IMR-90 (cell line): Measurements from ENCODE around the gene JAKMIP2. TPM values are rescaled to one million over a fixed set of nuclear protein-coding genes. Genes with fewer than 3 reads are reported as not detected.

ENCODE experiments used
- ATAC-seq: fragments of 200-7000 bp; cut with Tn5 transposase; 2 replicates; pipeline ENCODE4 v1.9.1; 2020; ENCODE audit warnings: low read depth, mild to moderate bottlenecking, moderate library complexity
- BruUV-seq: library from RNA; stranded (reverse); fragments of 400-500 nt; replicated peaks from 2 replicates; lab custom pipeline; 2021; lab: Mats Ljungman, UMichigan
- CTCF ChIA-PET: fragments of 300-600 bp; formaldehyde crosslinking; extraction: SDS; loops from one replicate; lab custom pipeline; 2021; ENCODE audit warnings: antibody characterized with exemption; lab: Yijun Ruan, JAX
- POLR2A ChIA-PET: fragments of 300-600 bp; sonication (Branson Sonifier 250); formaldehyde crosslinking; loops from one replicate; lab custom pipeline; 2022; ENCODE audit warnings: antibody characterized with exemption; ENCODE audit not compliant: unreplicated experiment; lab: Charles Lee
- DNase-seq: peaks from one replicate; pipeline ENCODE4 v3.0.0; 2013
- H2AFZ ChIP-seq: replicated peaks from 2 replicates; pipeline ENCODE3; 2013; ENCODE audit warnings: low read length, mild to moderate bottlenecking; ENCODE audit not compliant: poor library complexity
- H2AK5ac ChIP-seq: 2 replicates; pipeline ENCODE4 v1.6.1; 2013; ENCODE audit warnings: low read depth, low read length, inconsistent platforms
- H2AK9ac ChIP-seq: replicated peaks from 2 replicates; pipeline ENCODE3; 2013; ENCODE audit warnings: mild to moderate bottlenecking, low read depth, low read length, moderate library complexity; ENCODE audit not compliant: poor library complexity
- H2BK120ac ChIP-seq: 2 replicates; pipeline ENCODE4 v1.6.1; 2013; ENCODE audit warnings: low read depth, low read length, inconsistent platforms
- H2BK15ac ChIP-seq: 3 replicates; pipeline ENCODE4 v1.6.1; 2013; ENCODE audit warnings: low read depth, low read length, inconsistent platforms
- H2BK20ac ChIP-seq: 2 replicates; pipeline ENCODE4 v1.6.1; 2013; ENCODE audit warnings: low read depth, mild to moderate bottlenecking, inconsistent platforms, low read length, moderate library complexity
- H2BK5ac ChIP-seq: 2 replicates; pipeline ENCODE4 v1.6.1; 2013; ENCODE audit warnings: mild to moderate bottlenecking, low read depth, low read length, inconsistent platforms; ENCODE audit not compliant: poor library complexity, severe bottlenecking
- H3K14ac ChIP-seq: replicated peaks from 2 replicates; pipeline ENCODE4 v1.6.1; 2013; ENCODE audit warnings: low read depth, low read length, inconsistent platforms
- H3K18ac ChIP-seq: 2 replicates; pipeline ENCODE4 v1.6.1; 2013; ENCODE audit warnings: low read depth, low read length, control low read depth
- H3K23ac ChIP-seq: 2 replicates; pipeline ENCODE4 v1.6.1; 2013; ENCODE audit warnings: low read depth, low read length, inconsistent platforms
- H3K27ac ChIP-seq: 2 replicates; pipeline ENCODE4 v1.5.1; 2013; ENCODE audit warnings: mild to moderate bottlenecking, control low read depth, low read length; ENCODE audit not compliant: insufficient read depth
- H3K27me3 ChIP-seq: 2 replicates; pipeline ENCODE4 v1.6.1; 2013; ENCODE audit warnings: low read length; ENCODE audit not compliant: control insufficient read depth, insufficient read depth
- H3K36me3 ChIP-seq: 2 replicates; pipeline ENCODE4 v1.6.1; 2013; ENCODE audit warnings: low read length, mixed read lengths; ENCODE audit not compliant: control insufficient read depth, insufficient read depth
- H3K4ac ChIP-seq: 2 replicates; pipeline ENCODE4 v1.6.1; 2013; ENCODE audit warnings: low read depth, low read length, inconsistent platforms
- H3K4me1 ChIP-seq: 2 replicates; pipeline ENCODE4 v1.6.1; 2013; ENCODE audit warnings: low read length, mixed read lengths; ENCODE audit not compliant: control insufficient read depth, insufficient read depth
- H3K4me2 ChIP-seq: 2 replicates; pipeline ENCODE4 v1.6.1; 2013; ENCODE audit warnings: low read depth, mild to moderate bottlenecking, control low read depth, low read length, moderate library complexity
- H3K4me3 ChIP-seq: 2 replicates; pipeline ENCODE4 v1.5.1; 2013; ENCODE audit warnings: low read depth, mild to moderate bottlenecking, control low read depth, low read length, moderate library complexity; ENCODE audit not compliant: insufficient read depth
- H3K56ac ChIP-seq: 2 replicates; pipeline ENCODE4 v1.6.1; 2013; ENCODE audit warnings: low read length, inconsistent platforms; ENCODE audit not compliant: insufficient read depth; ENCODE audit errors: extremely low read depth
- H3K79me1 ChIP-seq, 2 experiments: 2 replicates each; pipeline ENCODE4 v1.6.1; 2013; ENCODE audit warnings: low read length in 2 of 2, inconsistent platforms in 1 of 2, low read depth in 1 of 2
- H3K9ac ChIP-seq: 2 replicates; pipeline ENCODE4 v1.6.1; 2013; ENCODE audit warnings: low read depth, low read length, control low read depth
- H3K9me1 ChIP-seq: 2 replicates; pipeline ENCODE4 v1.6.1; 2013; ENCODE audit warnings: low read length, inconsistent platforms; ENCODE audit not compliant: insufficient read depth
- H3K9me3 ChIP-seq: 2 replicates; pipeline ENCODE4 v1.6.1; 2013; ENCODE audit warnings: low read length; ENCODE audit not compliant: control insufficient read depth, insufficient read depth
- H4K20me1 ChIP-seq: 2 replicates; pipeline ENCODE4 v1.6.1; 2013; ENCODE audit warnings: low read length, inconsistent platforms; ENCODE audit not compliant: insufficient read depth
- H4K5ac ChIP-seq: 2 replicates; pipeline ENCODE4 v1.6.1; 2013; ENCODE audit warnings: mild to moderate bottlenecking, low read depth, low read length, control low read depth
- H4K8ac ChIP-seq, 2 experiments: 2 replicates each; pipeline ENCODE4 v1.6.1; 2013; ENCODE audit warnings: low read depth in 2 of 2, low read length in 2 of 2, control low read depth in 1 of 2, inconsistent platforms in 1 of 2
- H4K91ac ChIP-seq: 2 replicates; pipeline ENCODE4 v1.6.1; 2013; ENCODE audit warnings: low read depth, low read length, inconsistent platforms; ENCODE audit not compliant: insufficient read depth
- BHLHE40 ChIP-seq: fragments of 150-350 bp; IDR thresholded peaks from 2 replicates; pipeline ENCODE4 v1.6.1; 2016; ENCODE audit warnings: mild to moderate bottlenecking, low read depth, low read length
- CEBPB ChIP-seq: IDR thresholded peaks from 2 replicates; pipeline ENCODE4 v1.6.1; 2012; ENCODE audit warnings: low read depth, low read length, improper control_type of control experiment
- CHD1 ChIP-seq: IDR thresholded peaks from 2 replicates; pipeline ENCODE4 v1.6.1; 2012; ENCODE audit warnings: low read depth, low read length, improper control_type of control experiment
- FOS ChIP-seq: fragments of 150-350 bp; IDR thresholded peaks from 2 replicates; pipeline ENCODE4 v1.6.1; 2016; ENCODE audit warnings: low read depth, low read length
- MAFK ChIP-seq: IDR thresholded peaks from 2 replicates; pipeline ENCODE4 v1.6.1; 2012; ENCODE audit warnings: low read depth, low read length, improper control_type of control experiment
- MAZ ChIP-seq: IDR thresholded peaks from 2 replicates; pipeline ENCODE4 v1.6.1; 2012; ENCODE audit warnings: low read depth, mild to moderate bottlenecking, low read length, improper control_type of control experiment, moderate library complexity, borderline replicate concordance
- MXI1 ChIP-seq: IDR thresholded peaks from 2 replicates; pipeline ENCODE4 v1.6.1; 2012; ENCODE audit warnings: low read depth, mild to moderate bottlenecking, low read length, moderate library complexity, borderline replicate concordance
- NFE2L2 ChIP-seq: fragments of 150-350 bp; IDR thresholded peaks from 2 replicates; pipeline ENCODE4 v1.6.1; 2016; ENCODE audit warnings: low read depth, mild to moderate bottlenecking, low read length
- POLR2A ChIP-seq: IDR thresholded peaks from 2 replicates; pipeline ENCODE4 v1.6.1; 2012; ENCODE audit warnings: mild to moderate bottlenecking, low read depth, low read length
- RAD21 ChIP-seq: IDR thresholded peaks from 2 replicates; pipeline ENCODE4 v1.6.1; 2012; ENCODE audit warnings: low read length, improper control_type of control experiment
- RCOR1 ChIP-seq: IDR thresholded peaks from 2 replicates; pipeline ENCODE4 v1.6.1; 2012; ENCODE audit warnings: mild to moderate bottlenecking, low read length, improper control_type of control experiment; ENCODE audit not compliant: insufficient replicate concordance
- RFX5 ChIP-seq: IDR thresholded peaks from 2 replicates; pipeline ENCODE4 v1.8.0; 2012; ENCODE audit warnings: low read depth, mild to moderate bottlenecking, low read length, moderate library complexity
- SMC3 ChIP-seq: fragments of 150-350 bp; IDR thresholded peaks from 2 replicates; pipeline ENCODE4 v1.6.1; 2016; ENCODE audit warnings: low read depth, mild to moderate bottlenecking, antibody characterized with exemption, low read length, moderate library complexity
- WGBS, 2 experiments: methylation state at CpG; one replicate each; pipeline versions ENCODE4 v1.1.5 to v1.1.7; 2013; ENCODE audit warnings: missing lambda C conversion rate in 2 of 2; ENCODE audit not compliant: insufficient read length in 1 of 2; ENCODE audit errors: extremely low coverage in 2 of 2; 5-methylcytosine and 5-hydroxymethylcytosine counted together
- dilution Hi-C: fragments of 300-500 bp; cut with HindIII; formaldehyde crosslinking; loops from one replicate; pipeline ENCODE4 v1.14.3; 2018; ENCODE audit warnings: low sequenced_read_pairs; ENCODE audit not compliant: unreplicated experiment
- in situ Hi-C: fragments of 300-500 bp; cut with MboI; formaldehyde crosslinking; loops from 3 replicates; pipeline ENCODE4 v1.14.3; 2019; ENCODE audit warnings: low sequenced_read_pairs, inconsistent platforms, mixed read lengths
- intact Hi-C: fragments of 100-400 bp; cut with micrococcal nuclease; formaldehyde crosslinking; loops from 2 replicates; pipeline ENCODE4 v1.10.0; 2022
- polyA plus RNA-seq, 3 experiments: library from polyadenylated mRNA; depleted of rRNA; stranded (reverse); fragments of >200 nt; gene quantifications; 2 replicates each; pipeline ENCODE4 v1.2.3, GENCODE V29; 2012; ENCODE audit warnings: low replicate concordance in 1 of 3
- total RNA-seq: library from RNA; depleted of rRNA; stranded (reverse); fragments of >200 nt; gene quantifications from 2 replicates; pipeline ENCODE4 v1.2.3, GENCODE V29; 2012
- TF ChIP-seq, protein P1 (sequence below): fragments of 150-350 bp; IDR thresholded peaks from 2 replicates; pipeline ENCODE4 v1.6.1; 2016; ENCODE audit warnings: low read depth, mild to moderate bottlenecking, low read length, moderate library complexity, borderline replicate concordance
- TF ChIP-seq, protein P2 (sequence below): fragments of 150-350 bp; IDR thresholded peaks from 2 replicates; pipeline ENCODE4 v1.6.1; 2017; ENCODE audit warnings: mild to moderate bottlenecking, antibody characterized with exemption, low read length, low read depth
- TF ChIP-seq, protein P3 (sequence below): conservative IDR thresholded peaks from 2 replicates; pipeline ENCODE4 v1.5.1; 2012; ENCODE audit warnings: mild to moderate bottlenecking, low read depth, low read length, improper control_type of control experiment

JAKMIP2 gene
- total and polyA plus RNA-seq, 2 of the 4 experiments (the other 2 are of a cell fraction) = under 0.01 TPM; not detected in 1

DNA sequence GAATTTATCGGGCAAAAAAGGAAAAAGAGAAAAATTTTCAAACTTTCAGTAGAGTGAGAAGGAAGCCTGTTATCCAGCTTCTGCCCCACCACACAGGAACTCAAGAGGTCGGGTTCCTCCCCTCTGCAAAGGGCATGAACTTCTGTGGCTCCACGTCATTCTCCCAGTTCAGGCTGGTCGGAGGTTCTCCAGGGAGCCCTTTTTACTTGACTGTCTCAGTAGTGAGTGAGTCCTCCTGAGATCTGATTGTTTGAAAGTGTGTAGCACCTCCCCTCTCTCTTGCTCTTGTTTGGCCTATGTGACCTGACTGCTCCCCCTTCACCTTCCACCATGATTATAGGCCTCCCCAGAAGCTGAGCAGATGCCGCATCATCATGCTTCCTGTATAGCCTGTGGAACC, 39.2 kb upstream of the JAKMIP2 start:
- no peak overlapping the region for H2BK20ac ChIP-seq
- no peak overlapping the region for H3K56ac ChIP-seq
- H3K4me2 ChIP-seq = no peak overlapping the region
- TF ChIP-seq RFX5 (no peak), RCOR1 (no peak), FOS (no peak), SMC3 (no peak), RAD21 (no peak), MAFK (no peak), MXI1 (no peak), BHLHE40 (no peak), CHD1 (no peak), MAZ (no peak), POLR2A (no peak), NFE2L2 (no peak), CEBPB (no peak)
- TF ChIP-seq, protein P1, sequence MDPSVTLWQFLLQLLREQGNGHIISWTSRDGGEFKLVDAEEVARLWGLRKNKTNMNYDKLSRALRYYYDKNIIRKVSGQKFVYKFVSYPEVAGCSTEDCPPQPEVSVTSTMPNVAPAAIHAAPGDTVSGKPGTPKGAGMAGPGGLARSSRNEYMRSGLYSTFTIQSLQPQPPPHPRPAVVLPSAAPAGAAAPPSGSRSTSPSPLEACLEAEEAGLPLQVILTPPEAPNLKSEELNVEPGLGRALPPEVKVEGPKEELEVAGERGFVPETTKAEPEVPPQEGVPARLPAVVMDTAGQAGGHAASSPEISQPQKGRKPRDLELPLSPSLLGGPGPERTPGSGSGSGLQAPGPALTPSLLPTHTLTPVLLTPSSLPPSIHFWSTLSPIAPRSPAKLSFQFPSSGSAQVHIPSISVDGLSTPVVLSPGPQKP = no peak
- TF ChIP-seq, protein P2, sequence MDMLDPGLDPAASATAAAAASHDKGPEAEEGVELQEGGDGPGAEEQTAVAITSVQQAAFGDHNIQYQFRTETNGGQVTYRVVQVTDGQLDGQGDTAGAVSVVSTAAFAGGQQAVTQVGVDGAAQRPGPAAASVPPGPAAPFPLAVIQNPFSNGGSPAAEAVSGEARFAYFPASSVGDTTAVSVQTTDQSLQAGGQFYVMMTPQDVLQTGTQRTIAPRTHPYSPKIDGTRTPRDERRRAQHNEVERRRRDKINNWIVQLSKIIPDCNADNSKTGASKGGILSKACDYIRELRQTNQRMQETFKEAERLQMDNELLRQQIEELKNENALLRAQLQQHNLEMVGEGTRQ = no peak
- TF ChIP-seq, protein P3, sequence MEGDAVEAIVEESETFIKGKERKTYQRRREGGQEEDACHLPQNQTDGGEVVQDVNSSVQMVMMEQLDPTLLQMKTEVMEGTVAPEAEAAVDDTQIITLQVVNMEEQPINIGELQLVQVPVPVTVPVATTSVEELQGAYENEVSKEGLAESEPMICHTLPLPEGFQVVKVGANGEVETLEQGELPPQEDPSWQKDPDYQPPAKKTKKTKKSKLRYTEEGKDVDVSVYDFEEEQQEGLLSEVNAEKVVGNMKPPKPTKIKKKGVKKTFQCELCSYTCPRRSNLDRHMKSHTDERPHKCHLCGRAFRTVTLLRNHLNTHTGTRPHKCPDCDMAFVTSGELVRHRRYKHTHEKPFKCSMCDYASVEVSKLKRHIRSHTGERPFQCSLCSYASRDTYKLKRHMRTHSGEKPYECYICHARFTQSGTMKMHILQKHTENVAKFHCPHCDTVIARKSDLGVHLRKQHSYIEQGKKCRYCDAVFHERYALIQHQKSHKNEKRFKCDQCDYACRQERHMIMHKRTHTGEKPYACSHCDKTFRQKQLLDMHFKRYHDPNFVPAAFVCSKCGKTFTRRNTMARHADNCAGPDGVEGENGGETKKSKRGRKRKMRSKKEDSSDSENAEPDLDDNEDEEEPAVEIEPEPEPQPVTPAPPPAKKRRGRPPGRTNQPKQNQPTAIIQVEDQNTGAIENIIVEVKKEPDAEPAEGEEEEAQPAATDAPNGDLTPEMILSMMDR = no peak
- ChIA-PET POLR2A (no interaction called here), CTCF (interaction anchor here (0.6 kb wide), 2 partner anchors 131 to 139 kb away, joined by 4 to 5 read pairs; no protein-coding TSS in a partner anchor)
- H3K27ac ChIP-seq = no peak overlapping the region
- H2BK5ac ChIP-seq = no peak overlapping the region
- H4K91ac ChIP-seq = no peak overlapping the region
- no peaks in the 10 kb centered on the region for H3K27me3 ChIP-seq
- no peaks in the 10 kb centered on the region for H4K20me1 ChIP-seq
- no TSS peak for BruUV-seq
- H4K8ac ChIP-seq = no peak overlapping the region
- 80% methylated on average over 1 of the region's 5 CpGs; no CpG with 5 or more reads in 1 of the 2 experiments for WGBS, 2 experiments
- H2BK120ac ChIP-seq = no peak overlapping the region
- H3K4me1 ChIP-seq = no peaks in the 10 kb centered on the region
- no peak overlapping the region for H3K9ac ChIP-seq
- no peaks in the 10 kb centered on the region for H3K9me3 ChIP-seq
- H3K18ac ChIP-seq = no peak overlapping the region
- in situ Hi-C loops (loop anchor here (5.0 kb wide), 1 partner anchor 194 kb away; no protein-coding TSS in a partner anchor), dilution Hi-C loops (no loop called here), intact Hi-C loops (loop anchor here (1.0 to 10.0 kb wide), 3 partner anchors 193 to 597 kb away; no protein-coding TSS in a partner anchor)
- no peak for ATAC-seq
- H3K36me3 ChIP-seq = no peaks in the 10 kb centered on the region
- no peak for DNase-seq
- no peak overlapping the region for H3K4ac ChIP-seq
- no peaks in the 10 kb centered on the region for H3K9me1 ChIP-seq
- no peaks in the 10 kb centered on the region for H3K79me1 ChIP-seq
- H2AK5ac ChIP-seq = no peak overlapping the region
- H2AK9ac ChIP-seq = no peak overlapping the region
- no peak overlapping the region for H3K14ac ChIP-seq
- H2AFZ ChIP-seq = no peak overlapping the region
- H3K23ac ChIP-seq = no peak overlapping the region
- H4K5ac ChIP-seq = no peak overlapping the region
- no peak overlapping the region for H2BK15ac ChIP-seq
- no peak overlapping the region for H3K4me3 ChIP-seq
